ENCODE measurements around the gene NCAM1.
A peak's percentile ranks its signal among the peaks of the same experiment; 100 is the strongest.

Gene NCAM1

DNA sequence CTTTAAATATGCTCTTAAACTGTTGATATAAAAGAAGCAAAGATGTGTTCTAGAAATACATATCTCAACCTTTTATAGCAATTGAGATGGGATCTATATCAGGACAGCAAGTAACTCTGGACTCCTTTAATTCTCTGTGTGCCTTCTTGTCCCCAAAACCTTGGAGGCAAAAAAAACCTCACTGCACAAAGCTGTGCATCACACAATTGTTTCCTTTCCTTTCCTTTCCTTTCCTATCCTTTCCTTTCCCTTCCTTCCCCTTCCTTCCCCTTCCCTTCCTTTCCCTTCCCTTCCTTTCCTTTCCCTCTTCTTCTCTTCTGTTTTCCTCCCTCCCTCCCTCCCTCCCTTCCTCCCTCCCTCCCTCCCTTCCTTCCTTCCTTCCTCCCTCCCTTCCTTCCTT lies 343.7 kb downstream of the NCAM1 start:
- DNase-seq, result no peak
- Histone ChIP-seq H3K4me3 (ENCODE audit: low read length) (no peak overlapping the region), H3K4me2 (ENCODE audit: low read depth, low read length) (no peak overlapping the region), H3K9me3 (replicated peaks; ENCODE audit: insufficient read depth, low read length) (no peaks in the 10 kb centered on the region), H3K9me2 (replicated peaks; ENCODE audit: insufficient read depth, low read length) (no peaks in the 10 kb centered on the region), H3K27me3 (replicated peaks; ENCODE audit: insufficient read depth, low read length) (no peaks in the 10 kb centered on the region), H3F3A (ENCODE audit: insufficient read depth, low read length) (no peaks in the 10 kb centered on the region), H4K20me1 (ENCODE audit: insufficient read depth, low read length) (no peaks in the 10 kb centered on the region), H3K9ac (ENCODE audit: low read length) (no peak overlapping the region), H2AFZ (ENCODE audit: low read length) (no peak overlapping the region), H3K36me3 (replicated peaks; ENCODE audit: insufficient read depth, low read length) (no peaks in the 10 kb centered on the region), H3K4me1 (ENCODE audit: low read length) (no peaks in the 10 kb centered on the region), H3K27ac (ENCODE audit: low read length) (no peak overlapping the region), H3K79me2 (ENCODE audit: low read length) (no peaks in the 10 kb centered on the region)
- no peak for TF ChIP-seq EZH2 (optimal IDR thresholded peaks at IDR 0.05; ENCODE audit: low read depth, low read length)
- TF ChIP-seq, protein P1, sequence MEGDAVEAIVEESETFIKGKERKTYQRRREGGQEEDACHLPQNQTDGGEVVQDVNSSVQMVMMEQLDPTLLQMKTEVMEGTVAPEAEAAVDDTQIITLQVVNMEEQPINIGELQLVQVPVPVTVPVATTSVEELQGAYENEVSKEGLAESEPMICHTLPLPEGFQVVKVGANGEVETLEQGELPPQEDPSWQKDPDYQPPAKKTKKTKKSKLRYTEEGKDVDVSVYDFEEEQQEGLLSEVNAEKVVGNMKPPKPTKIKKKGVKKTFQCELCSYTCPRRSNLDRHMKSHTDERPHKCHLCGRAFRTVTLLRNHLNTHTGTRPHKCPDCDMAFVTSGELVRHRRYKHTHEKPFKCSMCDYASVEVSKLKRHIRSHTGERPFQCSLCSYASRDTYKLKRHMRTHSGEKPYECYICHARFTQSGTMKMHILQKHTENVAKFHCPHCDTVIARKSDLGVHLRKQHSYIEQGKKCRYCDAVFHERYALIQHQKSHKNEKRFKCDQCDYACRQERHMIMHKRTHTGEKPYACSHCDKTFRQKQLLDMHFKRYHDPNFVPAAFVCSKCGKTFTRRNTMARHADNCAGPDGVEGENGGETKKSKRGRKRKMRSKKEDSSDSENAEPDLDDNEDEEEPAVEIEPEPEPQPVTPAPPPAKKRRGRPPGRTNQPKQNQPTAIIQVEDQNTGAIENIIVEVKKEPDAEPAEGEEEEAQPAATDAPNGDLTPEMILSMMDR (IDR thresholded peaks at IDR 0.05; ENCODE audit: low read length), result no peak

DNA sequence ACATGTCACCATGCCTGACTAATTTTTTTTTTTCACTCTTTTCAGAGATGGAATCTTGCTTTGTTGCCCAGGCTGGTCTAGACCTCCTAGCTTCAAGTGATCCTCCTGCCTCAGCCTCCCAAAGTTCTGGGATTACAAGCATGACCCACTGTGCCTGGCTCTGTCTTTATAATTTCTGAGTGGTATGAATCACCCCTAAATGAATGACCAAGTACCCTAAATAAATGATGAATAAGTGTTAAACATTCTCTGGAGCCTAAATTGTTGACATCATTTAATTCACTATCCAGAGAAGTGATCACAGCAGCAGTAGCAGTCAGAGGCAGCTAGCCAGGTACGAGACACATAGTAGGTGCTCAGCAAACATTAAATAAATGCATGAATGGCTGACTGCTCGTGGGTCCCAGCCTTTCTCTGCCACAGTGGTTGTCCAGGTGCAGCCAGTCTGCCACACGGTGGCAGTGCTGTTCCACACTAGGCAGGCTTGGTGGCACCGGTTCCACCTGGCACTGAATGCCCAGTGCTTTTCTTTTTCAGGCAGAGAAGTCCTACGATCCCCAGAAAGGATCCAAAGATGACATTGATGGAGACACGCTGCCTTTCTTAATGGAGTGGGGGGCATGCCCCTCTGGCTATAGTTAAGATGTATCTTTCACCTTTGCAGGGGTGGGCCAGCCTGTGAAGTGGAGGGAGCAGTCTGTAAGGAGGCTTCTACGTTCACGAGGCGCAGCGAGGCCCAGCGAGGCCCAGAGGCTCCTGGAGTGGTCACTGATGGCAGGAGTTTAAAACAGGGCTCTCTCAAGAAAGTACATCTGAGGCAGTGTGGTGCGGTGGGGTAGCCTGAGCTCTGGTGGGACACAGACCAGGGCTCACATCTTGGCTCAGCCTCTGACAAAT lies 344.5 kb downstream of the NCAM1 start:
- H2AFZ ChIP-seq (ENCODE audit: low read length), result no peak overlapping the region
- H3K79me2 ChIP-seq (ENCODE audit: low read length), result no peaks in the 10 kb centered on the region
- H3K4me2 ChIP-seq (ENCODE audit: low read depth, low read length), result no peak overlapping the region
- no peaks in the 10 kb centered on the region for H3K36me3 ChIP-seq (replicated peaks; ENCODE audit: insufficient read depth, low read length)
- H3K27me3 ChIP-seq (replicated peaks; ENCODE audit: insufficient read depth, low read length), result no peaks in the 10 kb centered on the region
- TF ChIP-seq EZH2phosphoT487 (IDR thresholded peaks at IDR 0.05; ENCODE audit: low read length), result no peak
- TF ChIP-seq, protein P1 (IDR thresholded peaks at IDR 0.05; ENCODE audit: low read length), result peak; percentile 98
- H3K9me2 ChIP-seq (replicated peaks; ENCODE audit: insufficient read depth, low read length), result no peaks in the 10 kb centered on the region
- no peak overlapping the region for H3K4me3 ChIP-seq (ENCODE audit: low read length)
- H3K9ac ChIP-seq (ENCODE audit: low read length), result no peak overlapping the region
- H3K4me1 ChIP-seq (ENCODE audit: low read length), result no peaks in the 10 kb centered on the region
- H3K9me3 ChIP-seq (replicated peaks; ENCODE audit: insufficient read depth, low read length), result no peaks in the 10 kb centered on the region
- no peaks in the 10 kb centered on the region for H3F3A ChIP-seq (ENCODE audit: insufficient read depth, low read length)
- peak; percentile 77 for DNase-seq
- H3K27ac ChIP-seq (ENCODE audit: low read length), result no peak overlapping the region
- no peaks in the 10 kb centered on the region for H4K20me1 ChIP-seq (ENCODE audit: insufficient read depth, low read length)

DNA sequence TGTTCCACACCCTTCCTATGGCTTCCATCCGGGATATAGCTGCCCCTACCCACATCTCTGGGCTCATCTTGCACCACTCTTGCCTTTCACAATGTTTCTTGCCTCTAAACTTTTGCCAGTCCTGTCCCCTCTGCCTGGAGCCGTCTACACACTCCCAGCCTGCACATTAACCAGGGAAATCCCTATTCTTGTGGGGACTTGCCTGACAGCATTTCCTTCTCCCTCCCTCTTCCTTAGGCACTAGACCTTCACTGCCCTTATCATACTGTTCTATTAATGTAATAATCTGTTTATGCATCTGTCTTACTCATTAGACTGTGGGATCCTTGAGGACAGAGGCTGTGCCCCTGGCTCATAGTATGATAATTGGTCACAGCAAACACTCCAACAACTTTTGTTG lies 347.4 kb downstream of the NCAM1 start:
- Histone ChIP-seq H3K79me2 (ENCODE audit: low read length) (no peaks in the 10 kb centered on the region), H3F3A (ENCODE audit: insufficient read depth, low read length) (no peaks in the 10 kb centered on the region), H3K4me3 (ENCODE audit: low read length) (no peak overlapping the region), H2AFZ (ENCODE audit: low read length) (no peak overlapping the region), H3K4me2 (ENCODE audit: low read depth, low read length) (no peak overlapping the region), H3K27ac (ENCODE audit: low read length) (no peak overlapping the region), H3K27me3 (replicated peaks; ENCODE audit: insufficient read depth, low read length) (no peaks in the 10 kb centered on the region), H3K9ac (ENCODE audit: low read length) (no peak overlapping the region), H3K9me2 (replicated peaks; ENCODE audit: insufficient read depth, low read length) (no peaks in the 10 kb centered on the region), H4K20me1 (ENCODE audit: insufficient read depth, low read length) (no peaks in the 10 kb centered on the region), H3K4me1 (ENCODE audit: low read length) (no peaks in the 10 kb centered on the region), H3K36me3 (replicated peaks; ENCODE audit: insufficient read depth, low read length) (no peaks in the 10 kb centered on the region), H3K9me3 (replicated peaks; ENCODE audit: insufficient read depth, low read length) (no peaks in the 10 kb centered on the region)
- DNase-seq, result no peak
- TF ChIP-seq EZH2phosphoT487 (IDR thresholded peaks at IDR 0.05; ENCODE audit: low read length), result no peak
- no peak for TF ChIP-seq EZH2 (optimal IDR thresholded peaks at IDR 0.05; ENCODE audit: low read depth, low read length)
- TF ChIP-seq, protein P1 (IDR thresholded peaks at IDR 0.05; ENCODE audit: low read length), result no peak
